HG02588 (cell line): ENCODE data around the gene TBC1D16.

Experiments
- ATAC-seq: cut with Tn5 transposase; IDR thresholded peaks from one replicate; pipeline ENCODE4 v1.9.1; 2021; ENCODE audit warnings: mild to moderate bottlenecking, moderate library complexity; ENCODE audit not compliant: unreplicated experiment

The TBC1D16 gene, protein sequence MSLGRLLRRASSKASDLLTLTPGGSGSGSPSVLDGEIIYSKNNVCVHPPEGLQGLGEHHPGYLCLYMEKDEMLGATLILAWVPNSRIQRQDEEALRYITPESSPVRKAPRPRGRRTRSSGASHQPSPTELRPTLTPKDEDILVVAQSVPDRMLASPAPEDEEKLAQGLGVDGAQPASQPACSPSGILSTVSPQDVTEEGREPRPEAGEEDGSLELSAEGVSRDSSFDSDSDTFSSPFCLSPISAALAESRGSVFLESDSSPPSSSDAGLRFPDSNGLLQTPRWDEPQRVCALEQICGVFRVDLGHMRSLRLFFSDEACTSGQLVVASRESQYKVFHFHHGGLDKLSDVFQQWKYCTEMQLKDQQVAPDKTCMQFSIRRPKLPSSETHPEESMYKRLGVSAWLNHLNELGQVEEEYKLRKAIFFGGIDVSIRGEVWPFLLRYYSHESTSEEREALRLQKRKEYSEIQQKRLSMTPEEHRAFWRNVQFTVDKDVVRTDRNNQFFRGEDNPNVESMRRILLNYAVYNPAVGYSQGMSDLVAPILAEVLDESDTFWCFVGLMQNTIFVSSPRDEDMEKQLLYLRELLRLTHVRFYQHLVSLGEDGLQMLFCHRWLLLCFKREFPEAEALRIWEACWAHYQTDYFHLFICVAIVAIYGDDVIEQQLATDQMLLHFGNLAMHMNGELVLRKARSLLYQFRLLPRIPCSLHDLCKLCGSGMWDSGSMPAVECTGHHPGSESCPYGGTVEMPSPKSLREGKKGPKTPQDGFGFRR

DNA sequence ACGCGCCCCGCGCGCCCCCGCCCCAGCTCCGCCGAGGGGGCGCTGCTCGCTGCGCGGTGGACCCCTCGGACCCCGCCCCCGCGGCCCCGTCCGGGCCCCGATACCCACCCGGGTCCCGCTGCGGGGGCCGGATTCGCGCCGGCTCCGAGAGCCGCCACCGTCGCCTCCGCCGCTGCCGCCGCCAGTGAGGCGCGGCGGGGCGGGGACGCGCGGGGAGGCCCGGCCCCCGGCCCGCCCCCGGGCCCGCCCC, at the start of gene TBC1D16:
Gene TBC1D16, minus strand, starts transcription at position 186 of the 250 bp plus-strand sequence. CDS start 22,325 bp downstream, outside the sequence.
- no peak for ATAC-seq

DNA sequence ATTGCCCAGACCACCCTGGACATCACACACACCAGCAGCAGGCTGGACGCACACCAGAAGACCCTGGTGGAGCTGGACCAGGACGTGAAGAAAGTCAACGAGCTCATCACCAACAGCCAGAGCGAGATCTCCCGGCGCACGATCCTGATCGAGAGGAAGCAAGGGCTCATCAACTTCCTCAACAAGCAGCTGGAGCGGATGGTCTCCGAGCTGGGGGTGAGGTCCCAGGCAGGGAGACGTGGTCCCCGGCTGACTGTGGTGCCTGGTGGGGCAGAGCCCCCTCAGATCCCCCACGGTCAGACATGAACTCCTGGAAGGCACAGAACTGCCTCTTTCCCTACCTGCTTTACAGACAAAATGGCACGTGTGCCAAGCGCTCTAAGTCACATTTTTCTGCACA, 49.1 kb upstream of the TBC1D16 start:
- ATAC-seq = no peak

DNA sequence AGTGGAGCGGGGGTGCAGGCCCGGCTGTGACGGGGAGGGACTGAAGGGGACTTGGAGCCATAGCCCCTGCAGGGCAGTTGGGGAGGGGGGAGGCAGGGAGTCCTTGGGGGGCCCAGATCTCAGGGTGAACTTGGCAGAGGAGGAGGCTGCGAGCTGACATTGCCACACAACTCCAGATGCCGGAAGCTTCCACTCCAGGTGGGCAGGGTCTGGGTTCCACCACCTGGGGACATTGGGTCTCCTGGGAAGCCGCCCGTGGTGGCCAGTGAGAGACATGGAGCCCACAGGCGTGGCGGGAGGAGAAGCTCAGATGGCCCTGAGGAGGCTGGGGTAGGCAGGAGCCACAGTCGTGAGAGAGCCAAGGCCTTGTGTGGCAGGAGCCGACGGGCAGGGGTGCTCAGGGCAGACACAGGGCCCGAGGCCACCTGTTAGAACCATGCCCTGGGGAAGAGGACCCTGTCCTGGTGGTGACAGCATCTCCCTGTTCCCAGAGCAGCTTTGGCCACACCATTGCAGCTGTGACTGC, 47.5 kb upstream of the TBC1D16 start:
- ATAC-seq = no peak

DNA sequence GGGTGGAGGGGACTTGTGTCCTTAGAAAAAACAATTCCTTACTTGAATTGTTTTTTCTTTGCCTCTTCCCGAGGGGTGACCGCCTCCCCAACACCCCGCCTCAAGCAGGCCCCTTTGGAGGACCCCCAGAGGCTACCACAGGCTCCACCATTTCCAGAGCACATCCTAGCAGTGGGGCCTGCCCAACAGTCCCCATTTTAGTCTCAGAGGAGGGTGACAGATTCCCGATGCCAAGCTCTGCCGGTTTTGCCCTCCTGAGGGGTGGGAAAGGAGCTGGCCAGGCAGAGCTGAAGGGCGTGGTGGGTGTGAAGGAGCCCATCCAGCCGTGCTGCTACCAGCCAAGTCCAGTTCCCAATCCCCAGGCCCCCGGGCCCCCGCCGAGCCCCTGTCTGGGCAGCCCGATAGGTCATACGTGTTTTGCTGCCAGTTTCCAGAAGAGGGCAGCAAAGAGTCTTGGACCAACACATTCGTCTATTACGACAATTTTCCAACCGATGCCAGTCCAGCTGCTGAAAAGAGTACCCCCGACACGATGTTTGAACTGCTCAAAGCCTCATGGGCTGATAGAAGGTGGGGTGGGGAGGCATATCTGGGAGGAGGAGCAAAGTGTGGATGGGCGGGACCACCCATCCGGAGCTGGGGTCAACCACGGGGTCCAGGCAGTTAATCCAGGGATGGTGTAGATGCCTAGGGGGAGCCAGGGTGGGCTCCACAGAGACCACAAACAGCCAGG, 46.9 kb upstream of the TBC1D16 start:
- ATAC-seq = no peak

DNA sequence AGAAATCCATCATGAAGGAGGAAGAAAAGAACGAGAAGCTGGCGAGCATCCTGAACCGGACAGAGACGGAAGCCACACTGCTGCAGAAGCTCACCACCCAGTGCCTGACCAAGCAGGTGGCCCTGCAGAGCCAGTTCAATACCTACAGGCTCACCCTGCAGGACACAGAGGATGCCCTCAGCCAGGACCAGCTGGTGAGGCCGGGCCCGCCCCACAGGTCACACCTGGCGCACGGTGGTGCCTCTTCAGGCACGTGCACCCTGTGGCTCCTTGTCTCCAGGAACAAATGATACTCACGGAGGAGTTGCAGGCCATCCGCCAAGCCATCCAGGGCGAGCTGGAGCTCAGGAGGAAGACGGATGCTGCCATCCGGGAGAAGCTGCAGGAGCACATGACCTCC, 45.9 kb upstream of the TBC1D16 start:
- ATAC-seq = no peak

DNA sequence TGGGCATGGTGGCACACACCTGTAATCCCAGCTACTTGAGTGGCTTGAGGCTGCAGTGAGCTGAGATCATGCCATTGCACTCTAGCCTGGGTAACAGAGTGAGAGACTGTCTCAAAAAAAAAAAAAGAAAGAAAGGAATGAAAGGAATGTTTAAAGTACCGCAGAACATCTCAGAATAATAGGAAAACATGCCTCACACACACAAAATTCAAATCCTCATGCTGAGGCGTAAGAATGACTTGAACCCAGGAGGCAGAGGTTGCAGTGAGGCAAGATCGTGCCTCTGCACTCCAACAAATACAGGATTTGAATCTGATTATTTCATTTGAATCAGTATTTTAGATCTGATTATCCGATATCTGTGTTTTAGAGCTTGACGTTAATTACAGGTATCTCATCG, 44.4 kb upstream of the TBC1D16 start:
- no peak for ATAC-seq

DNA sequence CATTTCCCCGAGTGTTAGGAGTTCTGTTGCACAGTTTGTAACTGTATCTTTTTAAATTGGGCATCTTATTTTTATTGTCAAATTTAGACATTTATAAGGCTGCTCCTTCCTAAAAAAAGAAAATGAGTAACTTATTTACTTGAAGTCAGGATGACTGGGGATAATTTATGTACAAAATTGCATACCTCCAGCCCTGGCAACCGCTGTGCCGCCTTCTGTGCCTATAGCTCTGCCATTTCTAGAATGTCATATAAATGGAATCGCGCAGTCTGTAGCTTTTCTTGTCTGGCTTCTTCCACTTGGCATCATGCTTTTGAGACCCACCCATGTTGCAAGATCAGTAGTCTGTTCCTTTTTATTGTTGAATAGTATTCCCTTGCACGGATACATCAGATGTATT, 36.7 kb upstream of the TBC1D16 start:
- no peak for ATAC-seq

DNA sequence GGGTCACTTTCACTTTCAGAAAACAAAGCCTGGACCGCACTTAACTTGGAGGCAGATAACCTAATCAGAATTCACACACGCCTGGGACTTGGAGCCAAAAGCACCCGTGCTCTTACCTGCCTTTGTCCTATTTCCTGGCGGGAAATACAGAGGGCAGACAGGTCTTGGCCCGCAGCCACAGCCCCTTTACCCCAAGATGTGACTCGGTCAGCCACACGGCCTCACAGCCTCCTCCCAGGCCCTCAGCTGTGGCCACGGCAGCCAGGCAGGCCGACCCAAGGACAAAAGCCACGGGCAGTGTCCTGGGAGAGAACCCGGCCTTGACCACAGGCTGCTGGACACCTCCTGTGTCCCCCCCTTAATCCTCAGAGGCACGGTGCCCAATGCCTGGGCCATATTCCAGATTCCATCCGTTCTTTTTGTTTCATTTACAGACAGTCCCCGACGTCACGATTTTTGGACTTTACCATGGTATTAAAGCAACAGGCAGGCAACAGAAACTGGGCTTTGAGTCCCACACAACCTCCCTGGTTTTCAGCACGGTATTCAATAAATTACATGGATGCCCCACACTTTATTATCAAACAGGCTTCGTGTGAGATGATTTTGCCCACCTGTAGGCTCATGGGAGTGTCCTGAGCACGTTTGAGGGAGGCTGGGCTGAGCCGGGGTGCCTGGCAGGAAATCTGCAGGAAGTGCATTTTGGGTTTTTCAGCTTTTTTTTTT, 35.6 kb upstream of the TBC1D16 start:
- no peak for ATAC-seq

DNA sequence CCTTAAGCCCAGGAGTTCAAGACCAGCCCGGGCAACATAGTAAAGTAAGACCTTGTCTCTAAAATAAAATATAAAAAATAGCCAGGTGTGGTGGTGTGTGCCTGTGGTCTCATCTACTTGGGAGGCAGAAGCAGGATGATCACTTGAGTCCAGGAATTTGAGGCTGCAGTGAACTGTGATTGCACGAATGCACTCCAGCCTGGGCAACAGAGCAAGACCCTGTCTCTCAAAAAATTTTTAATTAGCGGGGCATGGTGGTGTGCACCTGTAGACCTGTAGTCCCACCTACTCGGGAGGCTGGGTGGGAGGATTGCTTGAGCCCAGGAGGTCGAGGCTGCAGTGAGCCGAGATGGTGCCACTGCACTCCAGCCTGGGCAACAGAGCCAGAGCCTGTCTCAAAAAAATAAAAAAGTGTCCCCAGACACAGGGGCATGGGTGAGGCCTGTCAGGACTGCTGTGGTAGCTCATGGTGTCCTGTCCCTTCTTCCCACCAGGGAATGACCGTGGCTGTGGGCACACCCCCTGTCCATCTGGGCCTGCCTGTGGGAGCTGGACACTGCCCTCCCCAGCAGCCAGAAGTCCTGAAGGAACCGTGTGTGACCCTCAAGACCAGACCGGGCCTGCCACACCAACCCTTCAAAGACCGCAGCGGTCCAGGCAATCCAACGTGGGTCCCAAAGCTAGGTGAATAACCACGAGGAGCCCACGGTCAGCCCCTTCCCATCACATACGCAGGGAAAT, 34.9 kb upstream of the TBC1D16 start:
- ATAC-seq = no peak

DNA sequence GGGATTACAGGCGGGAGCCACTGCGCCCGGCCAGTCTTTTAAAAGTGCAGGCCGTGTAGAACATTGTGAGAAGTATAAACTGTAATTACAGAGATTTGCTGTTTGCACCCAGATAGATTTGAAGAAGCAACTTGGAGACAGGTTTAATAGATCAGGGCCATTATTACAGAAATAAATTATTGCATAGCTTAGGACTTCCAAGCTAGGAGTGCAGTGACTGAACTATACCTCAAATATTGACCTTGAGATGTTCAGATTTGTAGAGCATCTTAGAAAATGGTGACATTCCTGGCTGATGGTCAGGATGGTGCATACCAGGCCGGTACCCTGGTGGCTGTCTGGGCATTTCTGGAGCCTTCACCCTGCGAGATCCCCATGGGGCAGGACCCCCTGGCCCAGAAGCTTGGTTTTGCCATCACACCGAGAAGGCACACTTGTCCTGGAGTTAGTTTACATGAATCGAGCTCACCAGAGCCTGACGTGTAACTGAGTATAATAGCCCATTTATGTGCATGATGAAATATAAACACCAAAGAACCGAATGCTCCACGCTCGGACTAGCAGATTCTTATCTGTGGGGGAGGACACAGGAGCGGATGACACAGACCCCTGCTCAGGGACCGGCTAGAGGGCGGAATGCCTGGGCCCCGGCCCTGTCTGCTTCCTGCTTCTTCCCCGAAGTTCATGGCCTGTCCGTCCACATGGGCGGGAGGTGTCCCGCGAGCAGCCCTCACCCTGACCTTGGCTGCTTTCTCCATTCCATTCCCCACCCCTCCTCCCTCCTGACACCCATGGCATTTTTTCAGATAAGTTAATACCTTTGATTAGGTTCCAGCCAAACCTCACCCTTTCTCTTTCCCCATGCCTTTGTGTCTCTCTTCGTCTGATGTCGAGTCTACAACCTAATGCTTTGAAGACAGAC, 32.9 kb upstream of the TBC1D16 start:
- no peak for ATAC-seq

DNA sequence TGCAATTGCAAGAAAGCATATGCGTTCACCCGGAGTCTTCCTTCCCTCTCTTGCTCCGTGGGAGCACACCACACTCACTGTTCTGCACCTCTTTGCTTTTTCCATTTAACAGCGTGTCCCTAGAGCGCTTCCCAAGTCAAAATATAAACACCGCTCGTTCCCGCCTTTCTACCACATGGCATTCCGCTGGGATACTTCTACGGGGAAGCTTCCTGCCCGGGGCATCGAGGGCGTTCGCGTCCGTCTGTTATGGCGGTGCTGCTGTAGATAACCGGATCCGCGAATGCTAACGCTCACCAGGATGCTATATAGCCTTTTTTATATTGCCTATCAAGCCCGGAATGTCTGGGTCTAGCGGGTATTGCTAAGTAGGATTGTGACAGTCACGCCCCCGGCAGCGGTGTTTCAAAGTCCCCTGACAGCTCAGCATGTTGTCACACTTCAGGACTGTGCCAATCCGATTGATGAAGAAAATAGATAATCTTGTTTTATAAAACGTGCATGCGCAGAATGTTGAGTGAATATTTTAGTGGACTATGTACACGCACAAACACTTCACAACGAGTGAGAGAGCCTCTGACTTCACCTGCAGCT, 31.8 kb upstream of the TBC1D16 start:
- ATAC-seq = no peak

DNA sequence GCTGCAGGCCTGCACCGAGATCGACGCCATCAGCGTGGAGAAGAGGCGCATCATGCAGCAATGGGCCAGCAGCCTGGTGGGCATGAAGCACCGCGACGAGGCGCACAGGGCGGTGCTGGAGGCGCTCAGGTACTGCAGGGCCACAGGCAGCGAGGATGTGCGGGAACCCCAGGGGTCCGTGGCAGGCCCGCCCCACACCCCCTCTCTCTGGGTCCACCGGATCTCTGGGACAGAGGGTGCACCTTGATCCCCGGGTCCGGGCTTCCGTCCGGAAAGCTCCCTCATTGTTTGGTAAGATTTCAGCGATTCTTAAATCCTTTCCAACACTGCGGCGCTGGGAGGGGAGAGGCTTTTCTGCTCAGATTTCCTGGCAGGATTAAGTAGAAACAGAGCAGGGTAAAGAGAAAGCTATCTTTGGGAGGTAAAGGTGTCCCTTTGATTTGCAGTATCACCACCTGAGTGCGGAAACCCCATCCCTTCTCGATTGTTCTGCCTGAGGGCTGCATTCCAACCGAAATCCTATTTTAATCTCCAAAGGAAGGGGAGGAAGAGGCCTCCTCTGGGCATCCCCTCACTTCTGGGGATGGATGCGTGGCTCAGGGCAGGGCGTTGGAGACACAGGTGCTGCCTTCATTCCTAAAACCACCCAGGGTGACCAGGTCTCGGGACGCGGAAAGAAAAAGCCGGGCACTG, 30.0 kb upstream of the TBC1D16 start:
- no peak for ATAC-seq

DNA sequence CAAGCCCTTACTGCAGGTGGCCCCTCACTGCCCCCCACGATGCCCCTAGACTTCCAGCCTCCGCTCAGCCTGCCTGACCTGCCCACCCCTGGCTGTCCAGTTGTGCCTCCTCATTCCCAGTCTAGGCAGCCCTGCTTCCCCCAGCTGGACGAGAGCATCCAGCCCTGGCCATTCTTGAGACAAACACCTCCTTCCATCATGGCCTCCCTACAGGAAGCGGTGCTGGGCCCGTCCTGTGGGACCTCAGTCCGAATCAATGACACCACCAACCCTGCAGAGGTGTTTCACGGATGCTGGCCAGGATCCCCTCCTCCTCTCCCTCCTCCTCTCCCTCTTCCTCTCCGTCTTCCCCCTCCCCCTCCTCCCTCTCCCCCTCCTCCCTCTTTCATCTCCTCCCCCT, 29.0 kb upstream of the TBC1D16 start:
- ATAC-seq = no peak

DNA sequence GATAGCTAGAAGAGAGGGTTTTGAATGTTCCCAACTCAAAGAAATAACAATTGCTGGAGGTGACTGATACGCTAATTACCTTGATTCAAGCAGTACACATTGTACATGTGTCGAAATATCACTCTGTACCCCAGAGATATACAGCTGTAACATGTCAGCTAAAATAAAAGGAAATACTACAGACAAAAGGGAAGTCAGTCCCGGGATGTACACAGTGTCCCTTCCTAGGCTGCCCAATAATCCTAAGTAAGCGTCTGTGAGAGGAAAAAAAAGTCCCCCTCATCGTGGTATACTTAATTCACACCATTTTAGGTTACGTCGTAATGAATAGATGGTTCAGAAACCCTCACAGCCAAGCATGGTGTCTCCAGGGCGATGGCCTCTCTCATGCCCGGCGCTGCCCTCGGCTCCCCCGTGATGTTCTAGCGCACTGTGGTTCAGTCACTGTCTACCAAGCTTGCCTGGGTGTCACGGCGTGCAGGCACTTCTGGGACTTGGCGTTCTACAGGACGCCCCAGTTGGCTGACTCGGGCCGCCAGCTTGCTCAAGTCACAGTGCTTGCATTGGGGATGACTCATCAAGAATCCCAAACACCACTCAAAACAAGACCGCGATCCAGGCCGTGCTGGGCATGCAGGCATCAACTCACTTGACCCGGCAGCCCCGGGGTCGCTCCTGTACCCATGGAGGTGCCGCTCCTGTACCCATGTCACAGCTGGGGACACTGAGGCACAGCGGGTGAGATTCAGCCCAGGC, 28.3 kb upstream of the TBC1D16 start:
- ATAC-seq = no peak

DNA sequence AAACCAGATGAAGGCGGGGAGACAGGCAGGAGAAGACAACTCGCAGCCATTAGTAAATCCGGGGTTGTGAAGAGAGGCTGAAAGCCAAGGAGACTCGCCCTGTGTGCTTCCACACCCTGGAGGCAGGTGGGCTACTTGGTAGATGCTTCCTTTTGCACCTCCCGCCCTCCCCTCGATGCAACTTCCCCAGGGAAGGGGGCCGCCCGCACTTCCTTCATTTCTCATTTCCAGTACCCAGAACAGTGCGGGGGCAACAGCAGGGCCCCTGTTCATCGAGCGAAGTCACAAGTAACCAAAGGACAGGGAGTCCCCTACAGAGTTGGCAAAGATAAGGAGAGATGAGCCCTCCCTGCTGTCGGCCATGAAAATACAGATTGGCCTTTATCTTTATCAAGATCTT, 25.7 kb upstream of the TBC1D16 start:
- ATAC-seq = no peak

DNA sequence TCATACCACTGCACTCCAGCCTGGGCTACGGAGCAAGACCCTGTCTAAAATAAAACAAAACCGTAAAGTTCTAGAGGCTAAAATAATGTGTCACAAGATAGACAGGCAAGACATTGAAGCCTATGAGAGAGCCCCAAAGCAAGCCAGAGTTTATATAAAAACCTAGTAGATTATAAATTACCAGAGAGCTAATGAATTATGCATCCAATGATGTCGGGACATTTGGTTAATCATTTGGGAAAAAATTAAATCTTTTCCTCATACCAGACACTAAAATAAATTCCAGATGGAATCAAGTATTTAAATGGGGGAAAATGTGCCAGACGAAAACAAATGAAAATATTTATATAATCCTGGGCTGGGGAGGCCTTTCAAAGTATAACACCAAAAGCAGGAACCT, 25.0 kb upstream of the TBC1D16 start:
- ATAC-seq = no peak

DNA sequence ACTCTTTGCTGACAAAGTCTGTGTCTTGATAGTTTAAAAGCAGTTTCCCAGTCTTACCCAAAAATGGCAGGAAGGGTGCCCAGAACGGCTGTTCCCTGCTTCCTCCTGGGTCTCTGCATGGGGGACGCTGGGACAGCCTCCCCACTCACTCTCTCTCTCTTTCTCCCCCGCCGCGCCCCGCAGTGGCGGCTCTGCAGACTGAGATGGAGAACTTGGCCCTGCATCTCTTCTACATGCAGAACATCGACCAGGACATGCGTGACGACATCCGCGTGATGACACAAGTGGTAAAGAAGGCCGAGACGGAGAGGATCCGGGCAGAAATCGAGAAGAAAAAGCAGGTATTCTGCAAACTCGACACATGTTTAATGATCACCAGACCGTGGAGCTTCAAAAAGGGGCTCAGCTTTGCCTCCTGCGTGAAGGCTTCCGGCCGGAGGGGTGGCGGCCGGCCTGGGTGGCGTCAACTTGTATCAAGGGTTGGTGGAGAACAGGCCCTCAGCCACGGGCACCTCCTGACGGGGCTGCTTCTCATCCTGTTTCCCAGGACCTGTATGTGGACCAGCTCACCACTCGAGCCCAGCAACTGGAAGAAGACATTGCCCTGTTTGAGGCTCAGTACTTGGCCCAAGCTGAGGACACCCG, 22.8 kb upstream of the TBC1D16 start:
- no peak for ATAC-seq
